ENCODE measurements around the gene FFAR1. TPM values are rescaled to one million over a fixed set of nuclear protein-coding genes. Genes with fewer than 3 reads are reported as not detected.

FFAR1 gene
- polyA plus RNA-seq, 3 donors: 0.04 TPM; not detected in 2

DNA sequence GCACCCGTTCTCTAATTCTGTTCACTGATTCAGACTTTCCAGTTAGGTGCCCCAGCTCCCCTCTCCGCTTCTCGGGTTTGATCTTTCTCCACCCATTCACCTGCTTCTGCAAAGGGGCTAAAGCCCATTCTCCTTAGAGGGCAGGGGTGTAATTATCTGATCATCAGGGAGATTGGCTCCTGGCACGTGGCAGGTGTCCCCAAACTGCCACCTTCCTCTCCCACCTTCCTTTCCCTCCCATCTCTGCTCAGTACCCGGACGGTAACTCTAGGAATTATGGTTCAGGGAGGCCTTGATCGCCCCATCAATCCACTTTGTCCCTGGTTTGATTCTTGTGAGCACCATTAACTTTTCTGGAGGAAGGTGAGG is 212 bp downstream of the FFAR1 start:
- no peaks in the 10 kb centered on the region for H3K79me2 ChIP-seq (ENCODE audit: insufficient read depth, low read length)
- H4K20me1 ChIP-seq (ENCODE audit: insufficient read depth, low read length): no peaks in the 10 kb centered on the region
- WGBS (ENCODE audit: insufficient coverage): 63% methylated on average over 4 of the region's 7 CpGs
- no peak overlapping the region for H3K4me3 ChIP-seq (replicated peaks in 1 of 3; ENCODE audit: low read depth in 2 of 3, low read length in 3 of 3)
- H3K9ac ChIP-seq (ENCODE audit: insufficient read depth, low read length, poor library complexity, severe bottlenecking): no peak overlapping the region
- H3K4me2 ChIP-seq (replicated peaks; ENCODE audit: extremely low read depth, low read length, poor library complexity, severe bottlenecking): peak overlapping the region; percentile 61
- H3K27ac ChIP-seq (ENCODE audit: low read depth in 1 of 2, low read length in 2 of 2): peak overlapping the region; percentile 63 to 86
- intact Hi-C loops (cut with micrococcal nuclease): loop anchor here (2.0 to 10.0 kb wide), 2 partner anchors 19 to 153 kb away; partner anchors contain the start of gene CD22 (in 1 of the 2)
- H3K4me1 ChIP-seq (ENCODE audit: control insufficient read depth in 1 of 2, insufficient read depth in 2 of 2, low read length in 2 of 2): peaks cover 34 to 43% of the 10 kb centered on the region in 2 donors
- no peaks in the 10 kb centered on the region for H3K27me3 ChIP-seq (ENCODE audit: control insufficient read depth in 2 of 2, insufficient read depth in 2 of 2, low read length in 2 of 2)
- TF ChIP-seq, protein P1, sequence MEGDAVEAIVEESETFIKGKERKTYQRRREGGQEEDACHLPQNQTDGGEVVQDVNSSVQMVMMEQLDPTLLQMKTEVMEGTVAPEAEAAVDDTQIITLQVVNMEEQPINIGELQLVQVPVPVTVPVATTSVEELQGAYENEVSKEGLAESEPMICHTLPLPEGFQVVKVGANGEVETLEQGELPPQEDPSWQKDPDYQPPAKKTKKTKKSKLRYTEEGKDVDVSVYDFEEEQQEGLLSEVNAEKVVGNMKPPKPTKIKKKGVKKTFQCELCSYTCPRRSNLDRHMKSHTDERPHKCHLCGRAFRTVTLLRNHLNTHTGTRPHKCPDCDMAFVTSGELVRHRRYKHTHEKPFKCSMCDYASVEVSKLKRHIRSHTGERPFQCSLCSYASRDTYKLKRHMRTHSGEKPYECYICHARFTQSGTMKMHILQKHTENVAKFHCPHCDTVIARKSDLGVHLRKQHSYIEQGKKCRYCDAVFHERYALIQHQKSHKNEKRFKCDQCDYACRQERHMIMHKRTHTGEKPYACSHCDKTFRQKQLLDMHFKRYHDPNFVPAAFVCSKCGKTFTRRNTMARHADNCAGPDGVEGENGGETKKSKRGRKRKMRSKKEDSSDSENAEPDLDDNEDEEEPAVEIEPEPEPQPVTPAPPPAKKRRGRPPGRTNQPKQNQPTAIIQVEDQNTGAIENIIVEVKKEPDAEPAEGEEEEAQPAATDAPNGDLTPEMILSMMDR (IDR thresholded peaks at IDR 0.05): no peak
- H3K4me1 Mint-ChIP-seq: peaks cover 41% of the 10 kb centered on the region
- DNase-seq: no peak
- H3K36me3 ChIP-seq (replicated peaks in 1 of 2; ENCODE audit: control insufficient read depth in 1 of 2, insufficient read depth in 2 of 2, low read length in 2 of 2): no peaks in the 10 kb centered on the region
- peaks cover 0 to 2% (median 0%) of the 10 kb centered on the region in 7 donors for H3K9me3 Mint-ChIP-seq
- peak overlapping the region; percentile 88 to 98 (median 95) for H3K27ac Mint-ChIP-seq
- H3K9me3 ChIP-seq (replicated peaks in 1 of 2; ENCODE audit: control insufficient read depth in 1 of 2, insufficient read depth in 1 of 2, low read length in 2 of 2): no peaks in the 10 kb centered on the region
- H3K36me3 Mint-ChIP-seq: peaks cover 4 to 5% of the 10 kb centered on the region in 2 donors
- H3K27me3 Mint-ChIP-seq (ENCODE audit: low read depth in 3 of 3): peaks cover 1 to 23% (median 9%) of the 10 kb centered on the region in 3 donors
- no peak overlapping the region for H2AFZ ChIP-seq (ENCODE audit: insufficient read depth, low read depth, low read length, poor library complexity, severe bottlenecking)
- H3K4me3 Mint-ChIP-seq: peak overlapping the region in 1 of 2 donors; percentile 82

DNA sequence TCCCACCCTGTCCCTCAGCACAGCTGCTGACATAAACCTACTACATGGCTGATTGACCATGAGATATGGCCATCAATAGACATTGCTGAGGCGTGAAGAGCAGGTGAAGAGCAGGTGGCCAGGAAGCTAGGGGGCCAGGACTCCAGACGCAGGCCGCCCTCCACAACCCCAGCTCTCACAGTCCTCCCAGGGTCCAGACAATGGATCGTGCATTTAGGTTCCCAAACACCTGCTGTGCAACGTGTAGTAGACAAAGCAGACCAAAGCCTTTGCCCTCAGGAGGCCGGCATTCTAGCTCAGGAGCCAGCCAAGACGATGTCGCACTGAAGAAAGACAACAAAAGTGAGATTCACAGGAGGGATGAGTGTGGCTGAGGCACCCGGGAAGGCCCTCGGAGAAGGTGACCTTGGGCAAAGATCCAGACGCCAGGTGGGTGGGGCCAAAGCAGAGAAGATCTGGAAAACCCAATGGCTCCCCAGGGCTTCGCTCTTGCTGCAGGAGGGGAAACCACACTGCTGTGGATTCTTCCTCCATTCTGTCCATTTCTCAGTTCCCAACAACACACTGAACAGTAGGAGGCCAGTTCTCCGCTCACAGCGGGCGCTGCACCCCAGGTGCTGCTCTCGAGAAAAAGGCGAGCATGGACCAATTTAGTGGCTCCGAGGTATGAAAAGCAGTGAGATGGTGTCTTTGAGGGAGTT is 1.4 kb downstream of the FFAR1 start:
- Histone ChIP-seq H3K9ac (ENCODE audit: insufficient read depth, low read length, poor library complexity, severe bottlenecking) (no peak overlapping the region), H3K27me3 (ENCODE audit: control insufficient read depth in 2 of 2, insufficient read depth in 2 of 2, low read length in 2 of 2) (no peaks in the 10 kb centered on the region), H3K27ac (ENCODE audit: low read depth in 1 of 2, low read length in 2 of 2) (no peak overlapping the region), H3K79me2 (ENCODE audit: insufficient read depth, low read length) (no peaks in the 10 kb centered on the region), H4K20me1 (ENCODE audit: insufficient read depth, low read length) (no peaks in the 10 kb centered on the region), H3K4me3 (replicated peaks in 1 of 3; ENCODE audit: low read depth in 2 of 3, low read length in 3 of 3) (no peak overlapping the region), H3K4me1 (ENCODE audit: control insufficient read depth in 1 of 2, insufficient read depth in 2 of 2, low read length in 2 of 2) (peaks cover 44 to 54% of the 10 kb centered on the region in 2 donors), H3K9me3 (replicated peaks in 1 of 2; ENCODE audit: control insufficient read depth in 1 of 2, insufficient read depth in 1 of 2, low read length in 2 of 2) (no peaks in the 10 kb centered on the region), H3K4me2 (replicated peaks; ENCODE audit: extremely low read depth, low read length, poor library complexity, severe bottlenecking) (no peak overlapping the region), H2AFZ (ENCODE audit: insufficient read depth, low read depth, low read length, poor library complexity, severe bottlenecking) (no peak overlapping the region), H3K36me3 (replicated peaks in 1 of 2; ENCODE audit: control insufficient read depth in 1 of 2, insufficient read depth in 2 of 2, low read length in 2 of 2) (no peaks in the 10 kb centered on the region)
- Mint-ChIP-seq H3K4me1 (peaks cover 47% of the 10 kb centered on the region), H3K27ac (peak overlapping the region in 3 of 7 donors; percentile 43 to 48 (median 43)), H3K4me3 (no peak overlapping the region), H3K36me3 (peaks cover 4 to 5% of the 10 kb centered on the region in 2 donors), H3K9me3 (peaks cover 0 to 2% (median 0%) of the 10 kb centered on the region in 7 donors), H3K27me3 (ENCODE audit: low read depth in 3 of 3) (peaks cover 1 to 18% (median 9%) of the 10 kb centered on the region in 3 donors)
- TF ChIP-seq, protein P1 (IDR thresholded peaks at IDR 0.05): no peak
- 90% methylated on average over 12 of the region's 18 CpGs for WGBS (ENCODE audit: insufficient coverage)
- intact Hi-C loops (cut with micrococcal nuclease): loop anchor here in 1 of 2 donors (10.0 kb wide), 1 partner anchor 154 kb away; no protein-coding TSS in a partner anchor
- no peak for DNase-seq
